Inflammatory macrophage (primary cell): Measurements from ENCODE around the gene NKD2.

Experiments
- DNase-seq, 2 donors: peaks; one replicate each; pipeline ENCODE4 v3.0.0-alpha.2; 2020 to 2022

The NKD2 gene

DNA sequence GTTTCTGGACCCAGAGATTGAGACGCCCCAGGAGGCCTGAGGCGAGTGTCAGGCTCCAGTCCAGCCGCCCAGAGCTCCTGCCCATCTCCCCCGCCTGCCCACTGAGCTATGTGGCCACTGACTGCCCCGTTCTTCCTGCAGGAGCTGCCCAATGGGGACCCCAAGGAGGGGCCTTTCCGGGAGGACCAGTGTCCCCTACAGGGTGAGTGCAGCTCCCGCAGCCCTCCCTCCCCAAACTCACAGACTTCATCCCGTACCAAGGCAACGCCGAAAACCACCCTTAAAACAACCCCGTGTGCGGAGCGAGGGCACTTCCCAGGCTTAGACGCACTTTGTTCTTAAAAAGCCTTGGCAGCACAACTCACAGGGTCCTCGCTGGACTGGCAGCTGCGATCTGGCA lies 23.4 kb downstream of the NKD2 start:
- DNase-seq = no peak

DNA sequence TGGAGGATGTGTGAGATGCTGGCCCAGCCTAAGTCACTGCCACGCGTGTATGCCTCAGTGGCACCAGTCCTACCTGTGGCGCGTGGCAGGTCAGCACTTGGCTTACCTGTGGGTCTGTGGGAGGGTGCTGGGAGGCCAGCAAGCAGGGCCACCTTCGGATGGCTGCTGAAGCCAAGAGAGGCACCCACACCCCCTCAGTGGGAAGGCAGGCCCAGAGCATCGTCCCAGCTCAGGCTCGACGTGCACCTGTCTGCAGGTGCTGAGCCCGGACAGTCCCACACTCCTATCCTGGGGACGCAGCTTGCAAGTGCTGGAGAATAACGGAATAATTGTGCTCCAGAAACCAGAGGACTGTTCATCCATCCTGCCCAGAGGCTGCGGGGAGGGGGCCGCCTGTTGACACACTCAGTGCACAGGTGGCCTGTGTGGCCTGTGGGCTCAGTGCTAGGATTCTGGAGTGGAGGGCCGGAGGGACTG lies 24.0 kb downstream of the NKD2 start:
- no peak for DNase-seq

DNA sequence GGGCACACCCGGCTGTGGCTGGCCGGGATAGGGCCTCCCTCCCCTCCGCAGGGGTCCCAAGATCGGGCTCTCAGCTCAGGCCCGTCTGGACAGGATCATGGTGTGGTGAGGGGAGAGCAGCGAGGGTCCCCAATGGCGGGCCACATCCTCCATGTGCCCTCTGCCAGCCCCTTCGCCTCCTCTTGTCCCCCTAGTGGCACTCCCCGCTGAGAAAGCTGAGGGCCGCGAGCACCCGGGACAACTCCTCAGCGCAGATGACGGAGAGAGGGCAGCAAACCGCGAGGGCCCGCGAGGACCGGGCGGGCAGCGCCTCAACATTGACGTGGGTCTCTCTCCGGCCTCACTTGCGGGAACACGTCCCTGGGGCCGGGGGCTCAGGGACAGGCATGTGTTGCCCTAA lies 24.6 kb downstream of the NKD2 start:
- DNase-seq = no peak

DNA sequence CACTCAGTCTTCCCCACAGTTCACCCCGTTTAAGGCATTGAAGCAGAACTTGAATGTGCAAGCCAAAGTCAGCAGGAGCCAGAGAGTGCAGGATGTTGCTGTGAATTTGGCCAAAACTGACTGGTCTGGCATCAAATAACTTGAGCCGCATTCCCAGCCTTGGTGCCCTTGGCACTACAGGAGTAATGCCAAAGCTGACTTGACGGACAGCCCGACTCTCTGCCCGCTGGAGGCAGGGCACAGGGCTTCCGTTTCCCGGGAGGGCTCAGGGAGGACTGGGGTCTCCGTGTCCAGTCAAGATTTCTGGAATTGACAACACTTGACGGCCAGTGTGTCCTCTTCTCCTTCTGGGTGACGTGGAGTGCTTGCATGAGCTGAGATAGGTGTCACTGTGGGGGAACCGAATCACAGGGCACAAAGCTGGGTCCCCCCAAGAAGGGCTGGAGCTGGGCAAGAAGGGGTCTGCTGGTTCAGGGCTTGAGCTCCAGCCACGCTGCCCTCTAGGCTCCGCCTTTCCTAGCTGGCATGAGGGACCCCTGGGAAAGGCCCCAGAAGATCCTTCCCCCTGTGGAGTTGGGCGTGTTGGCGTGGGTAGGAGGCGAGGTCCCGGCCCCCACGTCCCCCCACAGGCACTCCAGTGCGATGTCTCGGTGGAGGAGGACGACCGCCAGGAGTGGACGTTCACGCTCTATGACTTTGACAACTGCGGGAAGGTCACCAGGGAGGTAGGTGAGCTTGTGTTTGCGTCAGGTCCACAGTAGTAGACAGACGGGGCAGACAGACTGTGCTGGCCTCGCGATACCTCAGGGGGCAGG lies 25.2 kb downstream of the NKD2 start:
- DNase-seq = no peak

DNA sequence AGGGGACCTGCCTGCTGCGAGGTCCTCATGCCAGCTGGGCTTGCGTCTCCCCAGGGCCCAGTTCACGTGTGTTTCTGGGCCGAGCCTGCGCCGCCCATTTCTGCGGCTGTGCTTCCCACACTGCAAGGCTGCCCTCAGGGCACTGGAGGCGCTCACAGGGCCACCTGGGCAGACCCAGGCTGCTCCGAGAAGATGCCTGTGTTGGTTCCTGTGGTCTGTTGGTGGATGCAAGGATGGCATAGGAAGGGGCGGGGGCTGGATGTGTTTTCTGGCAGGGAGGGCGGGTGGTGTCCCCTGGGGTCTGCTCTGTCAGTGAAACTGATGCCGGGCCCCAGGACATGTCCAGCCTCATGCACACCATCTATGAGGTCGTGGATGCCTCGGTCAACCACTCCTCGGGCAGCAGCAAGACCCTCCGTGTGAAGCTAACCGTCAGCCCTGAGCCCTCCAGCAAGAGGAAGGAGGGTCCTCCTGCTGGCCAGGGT lies 25.9 kb downstream of the NKD2 start:
- no peak for DNase-seq

DNA sequence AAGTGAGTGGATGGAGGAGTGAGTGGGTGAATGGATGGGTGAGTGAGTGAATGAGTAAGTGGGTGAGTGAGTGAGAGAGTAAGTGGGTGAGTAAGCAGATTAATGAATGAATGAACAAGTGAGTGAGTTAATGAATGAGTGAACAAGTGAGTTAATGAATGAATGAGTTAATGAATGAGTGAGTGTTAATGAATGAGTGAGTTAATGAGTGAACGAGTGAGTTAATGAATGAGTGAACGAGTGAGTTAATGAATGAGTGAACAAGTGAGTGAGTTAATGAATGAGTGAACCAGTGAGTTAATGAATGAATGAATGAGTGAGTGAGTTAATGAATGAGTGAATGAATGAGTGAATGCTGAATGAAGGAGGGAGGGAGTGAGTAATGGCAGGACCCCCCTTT lies 26.4 kb downstream of the NKD2 start:
- DNase-seq = no peak

DNA sequence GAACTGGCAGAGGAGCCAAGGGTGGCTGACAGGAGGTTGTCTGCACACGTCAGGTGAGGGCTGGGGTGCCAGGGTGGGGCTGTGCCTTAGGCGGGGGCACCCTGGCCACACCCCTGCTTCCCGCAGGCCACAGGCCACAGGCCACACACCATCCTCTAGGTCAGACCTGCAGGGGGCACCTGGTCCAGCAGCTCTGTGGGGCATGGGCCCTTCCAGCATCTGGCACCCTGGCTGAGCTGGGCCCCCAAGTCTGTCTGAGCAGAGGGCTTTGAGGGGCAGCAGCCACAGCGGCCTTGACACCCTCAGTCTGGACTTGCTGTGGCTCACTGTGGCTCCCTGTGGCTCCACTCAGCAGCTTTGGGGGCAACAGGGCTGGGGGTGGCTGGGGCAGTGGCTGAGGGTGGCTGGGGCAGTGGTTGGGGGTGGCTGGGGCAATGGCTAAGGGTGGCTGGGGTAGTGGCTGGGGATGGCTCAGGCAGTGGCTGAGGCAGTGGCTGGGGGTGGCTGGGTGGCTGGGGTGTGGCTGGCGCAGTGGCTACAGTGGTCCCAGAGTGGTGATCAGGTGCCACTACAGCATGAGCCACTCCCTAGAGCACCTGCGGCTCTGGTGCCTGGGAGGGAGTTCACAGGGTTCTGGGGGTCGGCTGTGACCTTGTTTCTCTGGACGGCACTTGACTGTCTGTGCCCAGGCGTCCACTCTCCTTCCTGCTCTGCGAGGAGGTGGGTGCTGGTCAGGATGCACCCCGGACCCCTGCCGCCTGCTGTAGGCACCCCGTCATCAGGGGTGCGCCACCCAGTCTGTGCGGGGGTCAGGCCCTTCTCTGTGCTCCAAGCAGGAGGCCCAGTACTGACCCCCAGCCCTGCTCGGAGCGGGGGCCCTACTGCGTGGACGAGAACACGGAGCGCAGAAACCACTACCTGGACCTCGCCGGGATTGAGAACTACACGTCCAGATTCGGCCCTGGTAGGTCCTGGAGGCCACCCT lies 27.1 kb downstream of the NKD2 start:
- no peak for DNase-seq

DNA sequence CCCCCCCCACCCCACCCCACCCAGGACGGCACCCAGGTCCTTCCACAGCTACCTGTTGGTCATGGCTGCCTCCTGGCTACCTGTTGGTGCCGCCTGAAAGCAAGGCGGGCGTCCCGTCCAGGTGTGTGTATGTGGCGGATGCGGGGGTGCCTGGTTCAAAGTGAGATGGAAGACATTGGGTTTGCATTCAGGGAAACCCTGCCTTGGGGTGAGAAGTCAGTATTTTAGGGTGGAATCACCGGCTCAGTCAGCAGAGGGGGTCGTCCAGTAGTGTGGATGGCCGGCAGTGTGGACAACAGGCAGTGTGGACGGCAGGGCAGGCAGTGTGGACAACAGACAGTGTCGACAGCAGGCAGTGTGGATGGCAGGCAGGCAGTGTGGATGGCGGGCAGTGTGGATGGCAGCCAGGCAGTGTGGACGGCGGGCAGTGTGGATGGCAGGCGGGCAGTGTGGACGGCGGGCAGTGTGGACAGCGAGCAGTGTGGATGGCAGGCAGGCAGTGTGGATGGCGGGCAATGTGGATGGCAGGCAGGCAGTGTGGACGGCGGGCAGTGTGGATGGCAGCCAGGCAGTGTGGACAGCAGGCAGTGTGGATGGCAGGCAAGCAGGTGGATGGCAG lies 28.0 kb downstream of the NKD2 start:
- no peak for DNase-seq

DNA sequence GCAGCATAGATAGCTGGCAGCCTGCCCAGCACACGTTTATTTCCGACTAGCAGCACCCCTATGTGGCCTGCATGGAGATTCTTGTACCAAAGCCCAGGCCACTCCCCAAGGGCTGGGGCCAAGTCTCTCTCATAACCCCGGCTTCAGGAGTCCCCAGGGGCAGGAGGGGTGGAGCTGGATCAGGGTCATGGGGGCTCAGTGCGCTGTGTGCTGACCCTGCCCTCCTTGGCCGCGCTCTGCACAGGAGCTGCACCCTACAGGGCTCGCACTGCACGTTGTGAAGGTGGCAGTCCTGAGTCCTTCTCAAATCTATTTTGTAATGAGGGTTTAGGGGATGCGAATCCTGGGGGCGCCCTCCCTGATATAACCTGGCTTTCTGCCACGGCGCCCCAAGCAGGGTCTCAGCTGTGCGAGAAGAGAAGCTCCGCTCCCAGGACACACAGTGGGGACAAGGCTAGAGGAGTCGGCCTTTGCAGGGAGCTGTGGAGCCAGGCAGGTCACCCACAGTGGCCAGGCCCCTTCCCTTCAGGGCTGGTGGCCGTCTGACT lies 28.6 kb downstream of the NKD2 start:
- no peak for DNase-seq

DNA sequence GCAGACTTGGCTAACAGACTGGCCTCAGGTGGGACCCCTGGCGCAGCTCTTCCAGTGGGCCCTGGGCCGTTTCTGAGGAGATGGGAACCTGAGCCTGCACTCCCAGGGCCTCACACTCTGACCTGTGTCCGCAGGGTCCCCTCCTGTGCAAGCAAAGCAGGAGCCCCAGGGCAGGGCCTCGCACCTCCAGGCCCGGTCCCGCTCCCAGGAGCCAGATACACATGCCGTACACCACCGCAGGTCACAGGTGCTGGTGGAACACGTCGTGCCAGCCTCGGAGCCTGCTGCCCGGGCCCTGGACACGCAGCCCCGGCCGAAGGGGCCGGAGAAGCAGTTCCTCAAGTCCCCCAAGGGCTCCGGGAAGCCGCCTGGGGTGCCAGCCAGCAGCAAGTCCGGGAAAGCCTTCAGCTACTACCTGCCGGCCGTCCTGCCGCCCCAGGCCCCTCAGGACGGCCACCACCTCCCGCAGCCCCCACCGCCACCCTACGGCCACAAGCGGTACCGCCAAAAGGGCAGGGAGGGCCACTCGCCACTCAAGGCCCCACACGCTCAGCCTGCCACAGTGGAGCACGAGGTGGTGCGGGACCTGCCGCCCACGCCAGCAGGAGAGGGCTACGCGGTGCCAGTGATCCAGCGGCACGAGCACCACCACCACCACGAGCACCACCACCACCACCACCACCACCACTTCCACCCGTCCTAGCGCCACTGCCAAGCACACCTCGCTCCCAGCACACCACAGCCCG lies 29.2 kb downstream of the NKD2 start:
- no peak for DNase-seq

DNA sequence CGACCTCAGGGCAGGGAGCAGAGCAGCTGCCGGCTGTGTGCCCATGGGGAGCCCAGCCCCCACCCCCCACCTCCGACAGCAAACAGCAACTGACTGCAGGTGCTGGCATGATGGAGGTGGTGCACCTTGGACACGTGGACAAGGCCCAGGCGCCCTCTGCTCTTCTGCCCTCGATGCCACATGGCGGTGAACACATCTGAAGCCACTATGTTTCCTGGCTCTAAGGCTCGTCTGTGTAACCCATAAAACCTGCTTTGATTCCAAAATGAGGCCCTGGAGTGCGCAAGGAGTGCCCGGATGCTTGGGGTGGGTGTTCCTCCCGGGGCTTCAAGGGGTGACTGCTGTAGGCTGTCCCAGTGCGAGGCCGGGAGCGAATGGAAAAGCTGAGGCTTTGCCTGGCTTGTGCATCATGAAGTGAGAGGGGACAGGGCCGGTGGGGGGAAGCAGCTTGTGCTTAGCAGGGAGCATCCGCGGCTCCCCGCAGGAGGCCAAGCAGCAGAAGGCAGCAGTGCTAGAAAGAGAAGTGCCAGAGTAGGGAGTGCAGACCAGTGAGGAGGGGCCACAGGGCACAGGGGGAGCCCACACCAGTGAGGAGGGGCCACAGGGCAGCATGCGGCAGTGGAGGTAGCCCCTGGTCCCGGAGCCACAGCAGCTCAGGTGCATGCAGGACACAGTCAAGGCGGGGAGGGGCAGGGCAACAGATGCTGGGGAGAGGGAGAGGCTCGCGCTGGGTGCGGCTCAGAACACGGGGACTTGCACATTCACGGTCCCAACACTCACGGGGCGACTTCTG lies 30.0 kb downstream of the NKD2 start:
- DNase-seq = no peak

DNA sequence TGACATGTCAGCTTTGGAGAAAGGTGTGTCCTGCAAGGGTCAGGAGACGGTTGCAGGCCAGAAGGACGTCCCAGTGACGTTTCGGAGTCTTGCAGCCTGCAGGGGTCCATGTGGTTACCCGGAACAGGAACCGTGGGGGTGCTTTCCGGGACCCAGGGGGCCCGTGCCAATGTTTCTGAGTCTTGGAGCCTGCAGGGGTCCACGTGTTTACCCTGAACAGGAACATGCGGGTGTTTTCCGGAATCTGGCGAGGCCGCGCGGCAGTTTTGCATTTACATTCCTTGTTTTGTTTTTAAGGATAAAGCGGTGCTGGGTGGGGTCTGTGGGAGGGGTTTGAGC lies 30.6 kb downstream of the NKD2 start:
- no peak for DNase-seq

DNA sequence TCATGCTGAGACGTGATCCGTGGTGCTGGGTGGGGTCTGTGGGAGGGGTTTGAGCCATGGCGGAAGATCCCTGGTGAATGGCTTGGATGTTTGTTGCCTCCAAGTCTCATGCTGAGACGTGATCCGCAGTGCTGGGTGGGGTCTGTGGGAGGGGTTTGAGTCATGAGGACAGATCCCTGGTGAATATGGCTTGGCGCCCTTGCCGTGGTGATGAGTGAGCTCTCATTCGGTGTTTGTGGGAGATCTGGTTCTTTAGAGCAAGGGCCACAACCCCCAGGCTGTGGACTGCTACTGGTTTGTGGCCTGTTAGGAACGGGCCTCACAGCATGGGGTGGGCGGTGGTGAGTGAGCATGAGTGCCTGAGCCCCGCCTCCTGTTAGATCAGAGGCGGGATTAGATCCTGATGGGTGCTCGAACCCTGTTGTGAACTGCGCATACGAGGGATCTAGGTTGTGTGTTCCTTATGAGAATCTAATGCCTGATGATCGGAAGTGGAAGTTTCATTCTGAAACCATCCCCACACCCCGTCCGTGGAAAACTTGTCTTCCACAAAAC lies 31.2 kb downstream of the NKD2 start:
- DNase-seq = no peak

DNA sequence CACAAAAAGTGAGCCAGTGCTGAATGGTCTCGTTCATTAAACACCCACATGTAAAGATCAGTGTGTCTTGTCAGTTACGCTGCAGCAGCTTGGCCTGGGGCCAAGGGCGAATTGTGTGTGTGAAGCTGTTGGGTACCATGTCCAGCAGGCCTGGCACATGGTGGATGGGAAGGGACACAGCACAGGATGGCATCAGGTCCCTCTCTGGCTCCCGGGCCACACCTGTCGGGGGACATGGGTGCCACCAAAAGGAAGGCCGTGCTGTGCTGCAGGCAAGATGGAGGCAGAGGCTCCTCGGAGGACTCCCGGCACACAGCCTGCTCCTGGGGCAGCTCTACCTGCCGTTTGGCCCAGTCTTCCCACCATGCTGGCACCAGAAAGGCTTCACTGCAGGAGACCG lies 32.0 kb downstream of the NKD2 start:
- DNase-seq = no peak

DNA sequence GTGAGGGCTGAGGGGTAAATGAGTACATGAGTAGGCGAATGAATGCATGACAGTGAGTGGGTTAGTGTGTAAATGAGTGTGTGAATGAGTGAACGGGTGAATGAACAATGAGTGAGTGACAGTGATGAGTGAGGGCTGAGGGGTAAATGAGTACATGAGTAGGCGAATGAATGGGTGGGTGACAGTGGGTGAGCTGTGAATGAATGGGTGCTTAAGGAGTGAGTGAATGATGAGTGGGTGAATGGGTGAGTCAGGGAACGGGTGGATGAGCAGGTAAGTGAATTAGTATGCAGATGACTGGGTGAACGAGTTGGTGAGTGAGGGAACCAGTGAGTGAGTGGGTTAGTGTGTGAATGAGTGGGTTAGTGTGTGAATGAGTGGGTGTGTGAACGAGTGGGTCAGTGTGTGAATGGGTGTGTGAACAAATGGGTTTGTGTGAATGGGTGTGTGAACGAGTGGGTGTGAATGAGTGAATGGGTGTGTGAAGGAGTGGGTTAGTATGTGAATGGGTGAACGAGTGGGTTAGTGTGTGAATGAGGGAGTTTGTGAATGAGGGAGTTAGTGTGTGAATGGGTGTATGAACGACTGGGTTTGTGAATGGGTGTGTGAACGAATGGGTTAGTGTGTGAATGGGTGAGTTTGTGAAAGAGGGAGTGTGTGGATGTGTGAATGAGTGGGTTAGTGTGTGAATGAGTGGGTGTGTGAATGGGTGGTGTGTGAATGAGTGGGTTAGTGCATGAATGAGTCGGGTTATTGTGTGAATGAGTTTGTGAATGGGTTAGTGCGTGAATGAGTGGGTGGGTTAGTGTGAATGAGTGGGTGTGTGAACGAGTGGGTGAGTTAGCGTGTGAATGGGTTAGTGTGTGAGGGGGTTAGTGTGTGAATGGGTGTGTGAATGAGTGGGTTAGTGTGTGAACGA lies 32.9 kb downstream of the NKD2 start:
- no peak for DNase-seq

DNA sequence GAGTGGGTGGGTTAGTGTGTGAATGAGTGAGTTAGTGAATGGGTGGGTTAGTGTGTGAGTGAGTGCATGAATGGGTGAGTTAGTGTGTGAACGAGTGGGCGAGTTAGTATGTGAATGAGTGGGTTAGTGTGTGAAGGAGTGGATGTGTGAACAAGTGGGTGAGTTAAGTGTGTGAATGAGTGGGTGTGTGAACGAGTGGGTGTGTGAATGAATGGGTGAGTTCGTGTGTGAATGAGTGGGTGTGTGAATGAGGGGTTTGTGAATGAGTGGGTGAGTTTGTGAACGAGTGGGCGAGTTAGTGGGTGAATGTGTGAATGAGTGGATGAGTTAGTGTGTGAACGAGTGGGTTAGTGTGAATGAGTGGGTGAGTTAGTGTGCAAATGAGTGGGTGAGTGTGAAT lies 34.0 kb downstream of the NKD2 start:
- no peak for DNase-seq

DNA sequence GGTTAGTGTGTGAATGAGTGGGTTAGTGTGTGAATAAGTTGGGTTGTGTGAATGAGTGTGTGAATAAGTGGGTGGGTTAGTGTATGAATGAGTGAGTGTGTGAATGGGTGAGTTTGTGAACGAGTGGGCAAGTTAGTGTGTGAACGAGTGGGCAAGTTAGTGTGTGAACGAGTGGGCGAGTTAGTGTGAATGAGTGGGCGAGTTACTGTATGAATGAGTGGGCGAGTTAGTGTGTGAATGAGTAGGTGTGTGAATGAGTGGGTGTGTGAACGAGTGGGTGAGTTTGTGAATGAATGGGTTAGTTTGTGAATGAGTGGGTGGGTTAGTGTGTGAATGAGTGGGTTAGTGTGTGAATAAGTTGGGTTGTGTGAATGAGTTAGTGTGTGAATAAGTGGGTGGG lies 34.7 kb downstream of the NKD2 start:
- no peak for DNase-seq

DNA sequence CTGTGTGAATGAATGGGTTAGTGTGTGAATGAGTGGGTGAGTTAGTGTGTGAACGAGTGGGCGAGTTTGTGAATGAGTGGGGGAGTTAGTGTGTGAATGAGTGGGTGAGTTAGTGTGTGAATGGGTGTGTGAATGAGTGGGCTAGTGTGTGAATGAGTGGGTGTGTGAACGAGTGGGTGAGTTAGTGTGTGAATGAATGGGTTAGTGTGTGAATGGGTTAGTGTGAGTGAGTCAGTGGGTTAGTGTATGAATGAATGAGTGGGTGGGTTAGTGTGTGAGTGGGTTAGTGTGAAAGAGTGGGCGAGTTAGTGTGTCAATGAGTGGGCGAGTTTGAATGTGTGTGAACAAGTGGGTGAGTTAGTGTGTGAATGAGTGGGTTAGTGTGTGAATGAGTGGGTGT lies 35.5 kb downstream of the NKD2 start:
- DNase-seq = no peak

DNA sequence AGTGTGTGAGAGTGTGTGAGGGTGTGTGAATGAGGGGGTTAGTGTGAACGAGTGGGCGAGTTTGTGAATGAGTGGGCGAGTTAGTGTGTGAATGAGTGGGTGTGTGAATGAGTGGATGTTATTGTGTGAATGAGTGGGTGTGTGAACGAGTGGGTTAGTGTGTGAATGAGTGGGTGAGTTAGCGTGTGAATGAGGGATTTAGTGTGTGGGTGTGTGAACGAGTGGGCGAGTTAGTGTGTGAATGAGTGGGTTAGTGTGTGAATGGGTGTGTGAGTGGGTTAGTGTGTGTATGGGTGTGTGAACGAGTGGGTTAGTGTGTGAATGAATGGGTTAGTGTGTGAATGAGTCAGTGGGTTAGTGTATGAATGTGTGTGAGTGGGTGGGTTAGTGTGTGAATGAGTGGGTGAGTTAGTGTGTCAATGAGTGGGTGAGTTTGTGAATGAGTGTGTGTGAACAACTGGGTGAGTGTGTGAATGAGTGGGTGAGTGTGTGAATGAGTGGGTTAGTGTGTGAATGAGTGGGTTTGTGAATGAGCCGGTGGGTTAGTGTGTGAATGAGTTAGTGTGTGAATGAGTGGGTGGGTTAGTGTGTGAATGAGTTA lies 37.5 kb downstream of the NKD2 start:
- no peak for DNase-seq
